HepG2 (cell line): Measurements from ENCODE around the gene KRT14.

Experiments used
- CTCF ChIP-seq: sonication (generic); formaldehyde crosslinking; IDR thresholded peaks from 2 replicates; pipeline ENCODE4 v1.5.0; 2020; ENCODE audit warnings: mild to moderate bottlenecking, missing genetic modification reagents, moderate library complexity
- KDM5A ChIP-seq: fragments of 200-600 bp; sonication (generic); IDR thresholded peaks from 2 replicates; pipeline ENCODE4 v1.7.0; 2018; ENCODE audit warnings: antibody characterized with exemption, mild to moderate bottlenecking, low read length, borderline replicate concordance
- MED13 ChIP-seq: sonication (generic); formaldehyde crosslinking; IDR thresholded peaks from 2 replicates; pipeline ENCODE4 v1.5.0; 2020; ENCODE audit warnings: missing genetic modification reagents

DNA sequence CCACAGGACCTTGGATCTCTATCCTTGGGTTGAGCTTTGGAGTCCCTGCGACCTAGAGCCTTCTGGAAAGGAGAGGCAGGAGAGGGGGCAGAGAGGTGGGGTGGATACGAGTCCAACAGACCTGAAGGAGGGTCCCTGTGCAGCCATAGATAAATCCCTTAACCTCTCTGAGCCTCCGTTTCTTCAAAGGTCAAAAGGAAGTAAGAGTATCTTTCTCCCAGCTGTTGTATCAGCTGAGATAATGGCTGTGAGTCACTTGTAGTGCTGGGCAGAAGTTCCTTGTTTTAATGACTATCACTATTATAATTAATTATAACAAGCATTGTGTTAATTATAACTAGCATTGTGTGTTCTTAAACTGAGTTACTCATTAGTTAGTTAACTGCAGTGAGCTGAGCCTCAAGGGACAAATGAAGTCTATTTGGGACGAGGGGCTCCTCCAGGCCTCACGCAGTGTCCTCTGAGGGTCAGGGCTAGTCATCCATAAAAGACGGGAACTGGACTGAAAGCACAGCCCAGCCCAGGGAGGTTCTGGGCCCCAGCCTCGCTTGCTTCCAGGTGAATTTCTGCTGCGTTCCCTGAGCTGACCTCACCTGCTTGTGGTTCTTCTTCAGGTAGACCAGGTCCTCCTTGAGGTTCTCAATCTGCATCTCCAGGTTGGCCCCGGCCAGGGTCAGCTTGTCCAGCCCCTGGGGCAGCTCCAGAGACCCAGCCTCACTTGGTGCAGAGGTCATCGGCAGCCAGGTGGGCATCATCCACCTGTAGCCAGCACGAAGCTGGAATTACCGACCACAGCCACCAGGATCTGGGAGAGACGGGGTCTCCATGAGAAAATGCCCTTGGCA, 43.4 kb upstream of the KRT14 start:
- TF ChIP-seq MED13 (CRISPR knock-in tag) (no peak), KDM5A (no peak), CTCF (no peak)
